Measurements from ENCODE around the gene LIN52. TPM values are rescaled to one million over a fixed set of nuclear protein-coding genes. Genes with fewer than 3 reads are reported as not detected.

Gene LIN52
- total RNA-seq, 1 experiment from 2014 or later: 10.6 TPM

GRCh38 chr14:74237441-74237840 is 152.7 kb downstream of the LIN52 start:
- Mint-ChIP-seq H3K4me3 (no peak overlapping the region), H3K9me3 (peaks cover under 1% of the 10 kb centered on the region), H3K36me3 (peaks cover under 1% of the 10 kb centered on the region; the same call in 1 of the 2 replicates), H3K27me3 (ENCODE audit: low read depth) (peaks cover 78% of the 10 kb centered on the region), H3K27ac (no peak overlapping the region), H3K4me1 (peaks cover 11% of the 10 kb centered on the region)
- DNase-seq (ENCODE audit: low spot score) (no peak), ATAC-seq (no peak)
- ChIA-PET POLR2A (no interaction called here), CTCF (interaction anchor here (1.7 to 2.3 kb wide), 2 partner anchors 15 to 20 kb away, joined by 7 to 14 read pairs; no protein-coding TSS in a partner anchor)
- TF ChIP-seq ZNF425 (CRISPR knock-in tag; conservative IDR thresholded peaks at IDR 0.05): no peak
- TF ChIP-seq TCF7 (CRISPR knock-in tag; IDR thresholded peaks at IDR 0.05; ENCODE audit: low read depth): no peak
- TF ChIP-seq CREM (CRISPR knock-in tag; IDR thresholded peaks at IDR 0.05): no peak
- no peak for TF ChIP-seq ZNF671 (CRISPR knock-in tag; IDR thresholded peaks at IDR 0.05)
- TF ChIP-seq TEAD4 (CRISPR knock-in tag; IDR thresholded peaks at IDR 0.05): no peak
- no peak for TF ChIP-seq RELA (CRISPR knock-in tag; IDR thresholded peaks at IDR 0.05; ENCODE audit: borderline replicate concordance)
- no peak for TF ChIP-seq MLX (CRISPR knock-in tag; IDR thresholded peaks at IDR 0.05)
- TF ChIP-seq GABPB1 (CRISPR knock-in tag; IDR thresholded peaks at IDR 0.05): no peak
- TF ChIP-seq NFE2L1 (CRISPR knock-in tag; IDR thresholded peaks at IDR 0.05): no peak

- no peaks in the 10 kb centered on the region for H3K36me3 Mint-ChIP-seq
- peaks cover 93% of the 10 kb centered on the region for H3K27me3 Mint-ChIP-seq (ENCODE audit: low read depth)
- peak within 1 kb of the TSS; percentile 66 for H3K4me3 Mint-ChIP-seq
- no peak for TF ChIP-seq FOXP4 (CRISPR knock-in tag; IDR thresholded peaks at IDR 0.05)
- no peak for TF ChIP-seq ATF6 (CRISPR knock-in tag; IDR thresholded peaks at IDR 0.05)
- TF ChIP-seq ZNF263 (CRISPR knock-in tag; IDR thresholded peaks at IDR 0.05; ENCODE audit: low read depth): no peak
- TF ChIP-seq, protein P1, sequence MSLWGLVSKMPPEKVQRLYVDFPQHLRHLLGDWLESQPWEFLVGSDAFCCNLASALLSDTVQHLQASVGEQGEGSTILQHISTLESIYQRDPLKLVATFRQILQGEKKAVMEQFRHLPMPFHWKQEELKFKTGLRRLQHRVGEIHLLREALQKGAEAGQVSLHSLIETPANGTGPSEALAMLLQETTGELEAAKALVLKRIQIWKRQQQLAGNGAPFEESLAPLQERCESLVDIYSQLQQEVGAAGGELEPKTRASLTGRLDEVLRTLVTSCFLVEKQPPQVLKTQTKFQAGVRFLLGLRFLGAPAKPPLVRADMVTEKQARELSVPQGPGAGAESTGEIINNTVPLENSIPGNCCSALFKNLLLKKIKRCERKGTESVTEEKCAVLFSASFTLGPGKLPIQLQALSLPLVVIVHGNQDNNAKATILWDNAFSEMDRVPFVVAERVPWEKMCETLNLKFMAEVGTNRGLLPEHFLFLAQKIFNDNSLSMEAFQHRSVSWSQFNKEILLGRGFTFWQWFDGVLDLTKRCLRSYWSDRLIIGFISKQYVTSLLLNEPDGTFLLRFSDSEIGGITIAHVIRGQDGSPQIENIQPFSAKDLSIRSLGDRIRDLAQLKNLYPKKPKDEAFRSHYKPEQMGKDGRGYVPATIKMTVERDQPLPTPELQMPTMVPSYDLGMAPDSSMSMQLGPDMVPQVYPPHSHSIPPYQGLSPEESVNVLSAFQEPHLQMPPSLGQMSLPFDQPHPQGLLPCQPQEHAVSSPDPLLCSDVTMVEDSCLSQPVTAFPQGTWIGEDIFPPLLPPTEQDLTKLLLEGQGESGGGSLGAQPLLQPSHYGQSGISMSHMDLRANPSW (CRISPR knock-in tag; conservative IDR thresholded peaks at IDR 0.05; ENCODE audit: low read depth): no peak
- peak; percentile 44; the same call in 1 of the 2 replicates for TF ChIP-seq NFYB (CRISPR knock-in tag; conservative IDR thresholded peaks at IDR 0.05; ENCODE audit: low read depth)
- no peak for TF ChIP-seq MXD4 (CRISPR knock-in tag; IDR thresholded peaks at IDR 0.05; ENCODE audit: borderline replicate concordance)
- TF ChIP-seq ESRRA (CRISPR knock-in tag; IDR thresholded peaks at IDR 0.05; ENCODE audit: borderline replicate concordance): no peak
- TF ChIP-seq ZNF423 (CRISPR knock-in tag; IDR thresholded peaks at IDR 0.05): peak; percentile 71
- H3K27ac Mint-ChIP-seq: no peak within 1 kb of the TSS
- ChIA-PET CTCF (interaction anchor here (0.7 to 11.1 kb wide), 8 partner anchors 9 to 99 kb away, joined by 3 to 89 read pairs (median 4); no protein-coding TSS in a partner anchor), POLR2A (interaction anchor here (0.6 kb wide), 2 partner anchors 14 to 687 kb away, joined by 5 read pairs; no protein-coding TSS in a partner anchor)
- DNase-seq (ENCODE audit: low spot score) (peak; percentile 56), ATAC-seq (peak; percentile 36)
- H3K4me1 Mint-ChIP-seq: peaks cover 27% of the 10 kb centered on the region
- no peaks in the 10 kb centered on the region for H3K9me3 Mint-ChIP-seq
Measured at GRCh38 chr14:74238974-74239847, 154.5 kb downstream of the LIN52 start, which contains the start of gene VSX2. VSX2 (plus strand) TSS chr14:74239449; CDS start chr14:74239562, 113 bp downstream.
